ENCODE measurements around the gene TDRD10.

The TDRD10 gene

GRCh38 chr1:154578058-154578418 lies 76.0 kb downstream of the TDRD10 start:
- no peak for DNase-seq (ENCODE audit: low spot score)

GRCh38 chr1:154579374-154579773 lies 77.4 kb downstream of the TDRD10 start:
- DNase-seq (ENCODE audit: low spot score), result no peak

GRCh38 chr1:154581766-154582165 lies 79.7 kb downstream of the TDRD10 start:
- no peak for DNase-seq (ENCODE audit: low spot score)

- DNase-seq (ENCODE audit: low spot score), result no peak
These were observed 80.9 kb downstream of the TDRD10 start for GRCh38 chr1:154582885-154583284.

GRCh38 chr1:154583773-154584172 lies 81.8 kb downstream of the TDRD10 start:
- DNase-seq (ENCODE audit: low spot score), result peak; percentile 48

GRCh38 chr1:154584267-154584994 lies 82.4 kb downstream of the TDRD10 start:
- no peak for DNase-seq (ENCODE audit: low spot score)

GRCh38 chr1:154586231-154586630 lies 84.2 kb downstream of the TDRD10 start:
- DNase-seq (ENCODE audit: low spot score), result no peak

GRCh38 chr1:154586641-154587040 lies 84.6 kb downstream of the TDRD10 start:
- no peak for DNase-seq (ENCODE audit: low spot score)

GRCh38 chr1:154589780-154590179 lies 87.8 kb downstream of the TDRD10 start:
- DNase-seq (ENCODE audit: low spot score), result no peak

- no peak for DNase-seq (ENCODE audit: low spot score)
These were observed 88.7 kb downstream of the TDRD10 start for GRCh38 chr1:154590756-154591155.

GRCh38 chr1:154591206-154591605 lies 89.2 kb downstream of the TDRD10 start:
- DNase-seq (ENCODE audit: low spot score), result no peak

- DNase-seq (ENCODE audit: low spot score), result no peak
These were observed 91.4 kb downstream of the TDRD10 start for GRCh38 chr1:154593390-154593789.

- DNase-seq (ENCODE audit: low spot score), result no peak
These were observed 92.8 kb downstream of the TDRD10 start for GRCh38 chr1:154594811-154595210.

- DNase-seq (ENCODE audit: low spot score), result peak; percentile 66
These were observed 93.6 kb downstream of the TDRD10 start for GRCh38 chr1:154595621-154596020.

Measured in kidney tubule cell (primary cell).